Left ventricle myocardium inferior (tissue), 1 donor: ENCODE results near the gene TSPAN3. TPM values are rescaled to one million over a fixed set of nuclear protein-coding genes. Genes with fewer than 3 reads are reported as not detected.

Source experiments
- DNase-seq: peaks from one replicate; pipeline ENCODE4 v3.0.0-alpha.2; 2020
- H3K27ac ChIP-seq: fragments of 200-600 bp; replicated peaks from 2 replicates; pipeline ENCODE4 v1.8.0; 2021
- H3K27me3 ChIP-seq: fragments of 200-600 bp; 2 replicates; pipeline ENCODE4 v1.8.0; 2021; ENCODE audit warnings: low read depth
- H3K36me3 ChIP-seq: fragments of 200-600 bp; 2 replicates; pipeline ENCODE4 v1.8.0; 2021
- H3K4me1 ChIP-seq: fragments of 200-600 bp; 2 replicates; pipeline ENCODE4 v1.8.0; 2021
- H3K4me3 ChIP-seq: fragments of 200-600 bp; 2 replicates; pipeline ENCODE4 v1.8.0; 2021; ENCODE audit warnings: mild to moderate bottlenecking, moderate library complexity
- H3K9me3 ChIP-seq: fragments of 200-600 bp; replicated peaks from 2 replicates; pipeline ENCODE4 v1.8.0; 2021
- intact Hi-C: fragments of 100-400 bp; cut with micrococcal nuclease; formaldehyde crosslinking; loops from one replicate; pipeline ENCODE4 v1.11.0; 2022
- total RNA-seq: library from RNA; stranded (reverse); fragmentation: NEBNext Ultra II Directional; extraction: Animal tissue kit (Norgen Biotek cat#: 25700); gene quantifications from one replicate; pipeline ENCODE4 v1.2.1, GENCODE V29; 2021
- TF ChIP-seq, protein P1 (sequence below): fragments of 200-600 bp; IDR thresholded peaks from 2 replicates; pipeline ENCODE4 v1.8.0; 2021; ENCODE audit warnings: antibody characterized with exemption, mild to moderate bottlenecking, borderline replicate concordance
- donor health status: DM: no; HTN: yes; CAD: no; lungs with severe emphysema.

The TSPAN3 gene
- total RNA-seq, 1 donor from 2014 or later = 98.6 TPM

- Histone ChIP-seq H3K27ac (no peak overlapping the region), H3K4me3 (no peak overlapping the region), H3K27me3 (no peaks in the 10 kb centered on the region), H3K9me3 (no peaks in the 10 kb centered on the region), H3K4me1 (peaks cover 27% of the 10 kb centered on the region), H3K36me3 (peaks cover 18% of the 10 kb centered on the region)
- TF ChIP-seq, protein P1, sequence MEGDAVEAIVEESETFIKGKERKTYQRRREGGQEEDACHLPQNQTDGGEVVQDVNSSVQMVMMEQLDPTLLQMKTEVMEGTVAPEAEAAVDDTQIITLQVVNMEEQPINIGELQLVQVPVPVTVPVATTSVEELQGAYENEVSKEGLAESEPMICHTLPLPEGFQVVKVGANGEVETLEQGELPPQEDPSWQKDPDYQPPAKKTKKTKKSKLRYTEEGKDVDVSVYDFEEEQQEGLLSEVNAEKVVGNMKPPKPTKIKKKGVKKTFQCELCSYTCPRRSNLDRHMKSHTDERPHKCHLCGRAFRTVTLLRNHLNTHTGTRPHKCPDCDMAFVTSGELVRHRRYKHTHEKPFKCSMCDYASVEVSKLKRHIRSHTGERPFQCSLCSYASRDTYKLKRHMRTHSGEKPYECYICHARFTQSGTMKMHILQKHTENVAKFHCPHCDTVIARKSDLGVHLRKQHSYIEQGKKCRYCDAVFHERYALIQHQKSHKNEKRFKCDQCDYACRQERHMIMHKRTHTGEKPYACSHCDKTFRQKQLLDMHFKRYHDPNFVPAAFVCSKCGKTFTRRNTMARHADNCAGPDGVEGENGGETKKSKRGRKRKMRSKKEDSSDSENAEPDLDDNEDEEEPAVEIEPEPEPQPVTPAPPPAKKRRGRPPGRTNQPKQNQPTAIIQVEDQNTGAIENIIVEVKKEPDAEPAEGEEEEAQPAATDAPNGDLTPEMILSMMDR = no peak
- intact Hi-C loops = no loop called here
- DNase-seq = no peak
Observed at GRCh38 chr15:77057072-77057471, 13.8 kb downstream of the TSPAN3 start.

DNA sequence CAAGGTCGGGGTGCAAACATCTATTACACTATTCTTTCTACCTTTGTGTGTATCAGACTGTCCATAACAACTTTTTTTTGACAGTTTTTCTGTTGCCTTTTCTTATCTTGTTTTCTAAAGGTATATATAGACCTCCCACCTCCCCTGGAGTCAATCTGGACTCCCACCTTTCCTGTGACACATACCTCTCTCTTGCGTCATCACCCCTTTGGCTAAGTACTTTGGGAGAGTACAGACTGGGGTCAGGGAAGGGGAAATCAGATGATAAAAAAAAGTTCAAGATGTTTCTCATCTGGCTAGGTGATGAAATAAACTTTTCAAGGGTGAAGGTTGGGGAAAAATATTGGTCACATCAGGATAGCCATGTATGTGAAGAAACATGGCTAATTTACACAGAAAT lies 17.2 kb downstream of the TSPAN3 start:
- H3K27me3 ChIP-seq = no peaks in the 10 kb centered on the region

DNA sequence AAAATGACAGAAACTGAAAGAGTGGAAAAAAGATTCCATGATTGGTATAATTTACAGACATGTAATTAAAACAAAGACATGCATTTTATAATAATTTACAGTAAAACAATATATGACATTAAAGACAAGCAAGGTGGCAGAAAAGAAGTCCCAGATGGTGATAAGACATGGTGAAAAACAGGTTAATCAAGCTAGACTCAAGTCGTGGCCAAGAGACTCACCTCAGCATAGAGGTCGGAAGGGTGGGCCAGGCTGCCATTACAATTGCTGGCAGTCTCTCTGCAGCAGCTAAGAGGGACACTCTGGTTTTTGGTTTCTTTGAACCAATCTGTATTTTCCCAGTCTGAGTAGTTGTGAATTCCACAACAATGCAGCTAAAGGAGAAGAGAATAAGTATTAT lies 18.4 kb downstream of the TSPAN3 start:
- Histone ChIP-seq H3K27me3 (no peaks in the 10 kb centered on the region), H3K4me1 (no peaks in the 10 kb centered on the region), H3K9me3 (no peaks in the 10 kb centered on the region), H3K27ac (no peak overlapping the region), H3K36me3 (peaks cover 37% of the 10 kb centered on the region), H3K4me3 (no peak overlapping the region)
- TF ChIP-seq, protein P1 = no peak
- DNase-seq = no peak
- intact Hi-C loops = no loop called here

More for the DNA sequence above, 17.2 kb downstream of the TSPAN3 start:
- peaks cover 37% of the 10 kb centered on the region for H3K36me3 ChIP-seq
- no peaks in the 10 kb centered on the region for H3K4me1 ChIP-seq
- no peak overlapping the region for H3K4me3 ChIP-seq
- H3K9me3 ChIP-seq = no peaks in the 10 kb centered on the region
- intact Hi-C loops = no loop called here
- no peak for DNase-seq
- TF ChIP-seq, protein P1 = no peak
- no peak overlapping the region for H3K27ac ChIP-seq

- Histone ChIP-seq H3K27me3 (no peaks in the 10 kb centered on the region), H3K9me3 (no peaks in the 10 kb centered on the region), H3K4me3 (no peak overlapping the region), H3K36me3 (peaks cover 44% of the 10 kb centered on the region), H3K4me1 (peaks cover 17% of the 10 kb centered on the region), H3K27ac (no peak overlapping the region)
- intact Hi-C loops = no loop called here
- TF ChIP-seq, protein P1 = no peak
- no peak for DNase-seq
Observed at GRCh38 chr15:77048135-77048876, 22.6 kb downstream of the TSPAN3 start.

- DNase-seq = no peak
- no peak overlapping the region for H3K27ac ChIP-seq
- TF ChIP-seq, protein P1 = no peak
- H3K9me3 ChIP-seq = no peaks in the 10 kb centered on the region
- intact Hi-C loops = no loop called here
- peaks cover 41% of the 10 kb centered on the region for H3K36me3 ChIP-seq
- H3K4me3 ChIP-seq = no peak overlapping the region
- peaks cover 17% of the 10 kb centered on the region for H3K4me1 ChIP-seq
- H3K27me3 ChIP-seq = no peaks in the 10 kb centered on the region
Observed at GRCh38 chr15:77046704-77047412, 24.1 kb downstream of the TSPAN3 start.
